Measurements from ENCODE around the gene ZBTB6. TPM values are rescaled to one million over a fixed set of nuclear protein-coding genes. Genes with fewer than 3 reads are reported as not detected.

The ZBTB6 gene
- total and polyA plus RNA-seq, 9 of the 15 experiments (the other 6 are each of a cell fraction or from before 2014, with no cell fraction given) = 1.4 to 7.2 (median 5.3) TPM

DNA sequence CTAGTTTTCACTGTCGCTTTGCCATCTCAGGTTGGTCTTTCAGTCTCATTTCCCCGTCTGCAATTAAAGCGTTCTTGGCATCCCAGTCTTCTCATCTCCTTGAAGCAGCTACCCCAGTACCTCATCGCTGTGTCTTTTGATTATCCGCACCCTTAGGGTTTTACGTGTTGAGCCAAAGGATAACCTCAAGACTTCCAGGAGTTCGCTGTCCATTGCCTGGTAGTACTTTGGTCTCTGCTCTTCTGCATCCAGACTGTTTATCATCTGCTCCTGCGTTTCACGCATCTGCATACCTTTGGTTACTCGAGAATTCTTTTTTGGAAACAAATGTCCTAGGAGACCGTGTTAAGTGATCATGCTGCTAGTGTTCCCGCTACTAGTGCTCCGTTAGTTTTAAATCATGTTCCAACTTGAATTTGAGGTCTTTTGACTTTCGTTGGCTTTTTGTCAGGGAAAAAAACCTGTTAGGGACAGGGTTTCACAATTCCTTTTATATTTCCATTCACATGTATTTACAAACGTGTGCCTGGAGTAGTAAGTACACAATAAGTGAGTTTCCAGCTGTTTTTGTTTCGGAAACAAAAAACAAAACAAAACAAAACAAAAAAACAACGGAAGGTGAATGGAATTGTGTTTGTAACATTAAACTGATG lies 28.6 kb upstream of the ZBTB6 start (continued):
- peak in 1 of 2 experiments; percentile 29; a peak in 1 of 4 replicates for TF ChIP-seq UBTF (IDR thresholded peaks at IDR 0.05; ENCODE audit: borderline replicate concordance in 1 of 2, low read depth in 2 of 2, low read length in 2 of 2)
- TF ChIP-seq NCOA1 (IDR thresholded peaks at IDR 0.05; ENCODE audit: low read depth) = no peak
- TF ChIP-seq SAFB (IDR thresholded peaks at IDR 0.05; ENCODE audit: borderline replicate concordance, low read depth, low read length) = no peak
- TF ChIP-seq FOXK2 (conservative IDR thresholded peaks at IDR 0.05 in 1 of 2, IDR thresholded peaks at IDR 0.05 in 1 of 2; ENCODE audit: low read depth in 2 of 2) = peak; percentile 21 to 39; a peak in 1 of 4 replicates
- peak; percentile 41; the same call in 1 of the 2 replicates for TF ChIP-seq ARID2 (IDR thresholded peaks at IDR 0.05)
- TF ChIP-seq POLR2B (IDR thresholded peaks at IDR 0.05; ENCODE audit: low read depth, partially characterized antibody) = no peak
- TF ChIP-seq ZNF316 (IDR thresholded peaks at IDR 0.05) = no peak
- TF ChIP-seq ETS2 (tag; IDR thresholded peaks at IDR 0.05; ENCODE audit: borderline replicate concordance, poor library complexity, severe bottlenecking) = no peak
- TF ChIP-seq HDGF (IDR thresholded peaks at IDR 0.05) = peak; percentile 76; the same call in 1 of the 2 replicates
- no peak for TF ChIP-seq ZNF707 (CRISPR knock-in tag; conservative IDR thresholded peaks at IDR 0.05)
- no peak for TF ChIP-seq ERF (CRISPR knock-in tag; IDR thresholded peaks at IDR 0.05)
